ENCODE results near the gene SNX30. TPM values are rescaled to one million over a fixed set of nuclear protein-coding genes. Genes with fewer than 3 reads are reported as not detected.

Gene SNX30
- total and polyA plus RNA-seq, 2 donors (not counting 1 experiment from before 2014, with no cell fraction given), result 3.8 to 20.6 TPM

DNA sequence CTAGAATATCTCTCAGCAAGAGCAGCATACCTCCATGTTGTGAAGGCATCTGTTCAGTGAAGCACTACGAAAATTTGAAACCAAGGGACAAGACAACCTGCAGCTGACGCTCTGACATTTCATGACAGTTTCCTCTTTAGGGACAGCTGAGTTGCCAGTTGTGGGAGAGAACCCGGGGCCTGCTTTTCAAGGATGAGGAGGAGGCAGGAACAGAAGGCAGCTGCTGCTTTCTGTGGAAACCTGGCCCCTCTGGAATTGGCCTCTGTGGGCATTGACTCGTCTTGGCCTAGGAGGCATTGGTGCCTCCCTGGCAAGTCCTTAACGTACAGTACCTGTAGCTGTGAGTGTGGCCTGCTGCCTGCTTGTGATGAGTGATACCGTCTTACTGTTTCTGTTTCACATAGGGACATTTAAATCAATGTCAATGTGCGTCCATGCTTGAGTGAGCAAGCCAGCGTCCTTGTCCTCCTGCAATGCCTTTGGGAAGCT is 118.5 kb downstream of the SNX30 start:
- Histone ChIP-seq H3K36me3 (replicated peaks in 1 of 2; ENCODE audit: control extremely low read depth in 1 of 2, control insufficient read depth in 1 of 2, extremely low read depth in 1 of 2, insufficient read depth in 2 of 2, low read length in 1 of 2) (peaks cover 0 to 15% of the 10 kb centered on the region in 2 experiments), H3K4me2 (replicated peaks; ENCODE audit: low read depth, low read length, poor library complexity, severe bottlenecking) (no peak overlapping the region), H3K4me3 (ENCODE audit: control extremely low read depth in 1 of 5, extremely low read depth in 1 of 5, insufficient read depth in 1 of 5, low read depth in 2 of 5, low read length in 4 of 5) (no peak overlapping the region), H3K9ac (ENCODE audit: low read length) (no peak overlapping the region), H2AFZ (ENCODE audit: insufficient read depth, low read depth, low read length, poor library complexity, severe bottlenecking) (no peak overlapping the region), H3K79me2 (ENCODE audit: control insufficient read depth, insufficient read depth, low read length) (no peaks in the 10 kb centered on the region), H4K20me1 (ENCODE audit: control insufficient read depth, insufficient read depth, low read length, poor library complexity, severe bottlenecking) (no peaks in the 10 kb centered on the region), H3K27ac (ENCODE audit: low read length in 2 of 2) (no peak overlapping the region), H3K27me3 (replicated peaks in 1 of 4; ENCODE audit: control extremely low read depth in 1 of 4, control insufficient read depth in 3 of 4, insufficient read depth in 4 of 4, low read length in 3 of 4) (no peaks in the 10 kb centered on the region), H3K9me3 (ENCODE audit: control extremely low read depth in 1 of 3, control insufficient read depth in 2 of 3, insufficient read depth in 1 of 3, low read length in 2 of 3) (no peaks in the 10 kb centered on the region), H3K4me1 (ENCODE audit: control insufficient read depth in 2 of 2, insufficient read depth in 2 of 2, low read length in 2 of 2) (peaks cover 23 to 46% of the 10 kb centered on the region in 2 donors)
- CTCF ChIA-PET, result interaction anchor here (0.5 to 2.4 kb wide), 4 partner anchors 24 to 1592 kb away, joined by 3 to 6 read pairs (median 5); no protein-coding TSS in a partner anchor
- Mint-ChIP-seq H3K4me3 (no peak overlapping the region), H3K27me3 (no peaks in the 10 kb centered on the region), H3K27ac (no peak overlapping the region), H3K4me1 (peaks cover 30% of the 10 kb centered on the region), H3K9me3 (ENCODE audit: insufficient read depth) (no peaks in the 10 kb centered on the region)
- no peak for TF ChIP-seq EZH2 (IDR thresholded peaks at IDR 0.05; ENCODE audit: borderline replicate concordance, insufficient read depth, low read depth, low read length, poor library complexity, severe bottlenecking)
- TF ChIP-seq, protein P1, sequence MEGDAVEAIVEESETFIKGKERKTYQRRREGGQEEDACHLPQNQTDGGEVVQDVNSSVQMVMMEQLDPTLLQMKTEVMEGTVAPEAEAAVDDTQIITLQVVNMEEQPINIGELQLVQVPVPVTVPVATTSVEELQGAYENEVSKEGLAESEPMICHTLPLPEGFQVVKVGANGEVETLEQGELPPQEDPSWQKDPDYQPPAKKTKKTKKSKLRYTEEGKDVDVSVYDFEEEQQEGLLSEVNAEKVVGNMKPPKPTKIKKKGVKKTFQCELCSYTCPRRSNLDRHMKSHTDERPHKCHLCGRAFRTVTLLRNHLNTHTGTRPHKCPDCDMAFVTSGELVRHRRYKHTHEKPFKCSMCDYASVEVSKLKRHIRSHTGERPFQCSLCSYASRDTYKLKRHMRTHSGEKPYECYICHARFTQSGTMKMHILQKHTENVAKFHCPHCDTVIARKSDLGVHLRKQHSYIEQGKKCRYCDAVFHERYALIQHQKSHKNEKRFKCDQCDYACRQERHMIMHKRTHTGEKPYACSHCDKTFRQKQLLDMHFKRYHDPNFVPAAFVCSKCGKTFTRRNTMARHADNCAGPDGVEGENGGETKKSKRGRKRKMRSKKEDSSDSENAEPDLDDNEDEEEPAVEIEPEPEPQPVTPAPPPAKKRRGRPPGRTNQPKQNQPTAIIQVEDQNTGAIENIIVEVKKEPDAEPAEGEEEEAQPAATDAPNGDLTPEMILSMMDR (IDR thresholded peaks at IDR 0.05), result no peak
- WGBS (ENCODE audit: insufficient coverage), result 29% methylated on average over 8 of the region's 8 CpGs
- POLR2A ChIA-PET, result no interaction called here
- no peak for ATAC-seq (ENCODE audit: low read depth)
- no peak for DNase-seq
- intact Hi-C loops (cut with micrococcal nuclease), result no loop called here

DNA sequence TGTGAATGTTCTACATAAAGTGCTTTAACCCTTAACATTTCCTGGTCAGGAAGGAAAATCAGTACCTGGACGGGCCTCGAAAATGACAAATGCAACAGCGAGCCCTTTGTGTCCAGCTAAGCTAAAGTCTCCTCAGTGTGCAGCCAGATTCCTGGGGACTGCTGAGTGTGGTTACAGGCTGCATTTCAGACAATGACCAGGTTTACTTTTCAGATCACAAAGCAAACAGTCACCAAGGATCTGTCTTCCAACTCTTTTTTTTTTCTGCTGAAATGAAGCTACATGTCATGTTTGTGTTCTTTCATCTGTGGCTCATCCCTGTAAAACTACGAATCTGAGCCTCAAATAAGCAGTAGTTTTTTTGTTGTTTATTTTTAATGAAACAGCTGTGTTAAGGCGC is 119.4 kb downstream of the SNX30 start:
- H3K4me3 Mint-ChIP-seq, result no peak overlapping the region
- no peaks in the 10 kb centered on the region for H3K9me3 Mint-ChIP-seq (ENCODE audit: insufficient read depth)
- TF ChIP-seq, protein P1 (IDR thresholded peaks at IDR 0.05), result no peak
- no peak for TF ChIP-seq EZH2 (IDR thresholded peaks at IDR 0.05; ENCODE audit: borderline replicate concordance, insufficient read depth, low read depth, low read length, poor library complexity, severe bottlenecking)
- H3K27ac Mint-ChIP-seq, result no peak overlapping the region
- Histone ChIP-seq H3K79me2 (ENCODE audit: control insufficient read depth, insufficient read depth, low read length) (no peaks in the 10 kb centered on the region), H3K4me1 (ENCODE audit: control insufficient read depth in 2 of 2, insufficient read depth in 2 of 2, low read length in 2 of 2) (peaks cover 18 to 38% of the 10 kb centered on the region in 2 donors), H3K27me3 (replicated peaks in 1 of 4; ENCODE audit: control extremely low read depth in 1 of 4, control insufficient read depth in 3 of 4, insufficient read depth in 4 of 4, low read length in 3 of 4) (no peaks in the 10 kb centered on the region), H3K4me2 (replicated peaks; ENCODE audit: low read depth, low read length, poor library complexity, severe bottlenecking) (no peak overlapping the region), H3K9ac (ENCODE audit: low read length) (no peak overlapping the region), H3K36me3 (replicated peaks in 1 of 2; ENCODE audit: control extremely low read depth in 1 of 2, control insufficient read depth in 1 of 2, extremely low read depth in 1 of 2, insufficient read depth in 2 of 2, low read length in 1 of 2) (peaks cover 0 to 15% of the 10 kb centered on the region in 2 experiments), H3K4me3 (ENCODE audit: control extremely low read depth in 1 of 5, extremely low read depth in 1 of 5, insufficient read depth in 1 of 5, low read depth in 2 of 5, low read length in 4 of 5) (no peak overlapping the region), H4K20me1 (ENCODE audit: control insufficient read depth, insufficient read depth, low read length, poor library complexity, severe bottlenecking) (no peaks in the 10 kb centered on the region), H2AFZ (ENCODE audit: insufficient read depth, low read depth, low read length, poor library complexity, severe bottlenecking) (no peak overlapping the region), H3K27ac (ENCODE audit: low read length in 2 of 2) (no peak overlapping the region), H3K9me3 (ENCODE audit: control extremely low read depth in 1 of 3, control insufficient read depth in 2 of 3, insufficient read depth in 1 of 3, low read length in 2 of 3) (no peaks in the 10 kb centered on the region)
- POLR2A ChIA-PET, result interaction anchor here (0.7 kb wide), 1 partner anchor 13 kb away, joined by 7 read pairs; no protein-coding TSS in a partner anchor
- H3K27me3 Mint-ChIP-seq, result no peaks in the 10 kb centered on the region
- DNase-seq, result no peak
- H3K4me1 Mint-ChIP-seq, result peaks cover 29% of the 10 kb centered on the region
- ATAC-seq (ENCODE audit: low read depth), result no peak
- CTCF ChIA-PET, result interaction anchor here (0.7 to 2.4 kb wide), 4 partner anchors 16 to 35 kb away, joined by 3 to 6 read pairs (median 4); no protein-coding TSS in a partner anchor
- intact Hi-C loops (cut with micrococcal nuclease), result no loop called here
- WGBS (ENCODE audit: insufficient coverage), result 98% methylated on average over 5 of the region's 5 CpGs

All from B cell (primary cell).